ENCODE data around the gene PLA2G4E.

DNA sequence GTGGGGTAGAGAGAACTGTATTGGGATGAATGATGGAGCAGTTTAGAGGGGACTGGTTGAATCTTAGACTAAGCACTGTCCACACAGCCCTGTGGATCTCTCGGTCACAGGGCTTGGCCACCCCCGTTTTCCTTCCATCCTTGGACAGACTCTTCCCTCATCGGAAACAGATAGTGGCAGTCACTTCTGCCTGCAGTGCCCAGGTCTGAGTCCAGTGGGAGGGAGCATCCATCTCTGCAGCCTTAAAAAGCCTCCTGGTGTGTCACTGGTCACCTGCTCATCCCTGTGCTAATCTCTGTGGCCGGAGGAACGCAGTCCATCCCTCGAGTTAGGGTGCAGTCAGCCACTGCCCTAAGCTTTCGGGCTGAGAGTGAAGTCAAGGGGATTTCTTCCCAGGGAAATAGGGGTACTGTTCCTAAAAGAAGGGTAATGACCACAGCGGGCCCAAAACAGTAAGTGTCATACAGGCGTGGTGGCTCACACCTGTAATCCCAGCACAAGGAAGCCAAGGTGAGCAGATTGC, 41.5 kb upstream of the PLA2G4E start:
- TF ChIP-seq ZFP36 (IDR thresholded peaks at IDR 0.05; ENCODE audit: borderline replicate concordance, low read depth, low read length, partially characterized antibody) (no peak), ZNF782 (CRISPR knock-in tag; IDR thresholded peaks at IDR 0.05; ENCODE audit: borderline replicate concordance) (no peak), AHR (CRISPR knock-in tag; IDR thresholded peaks at IDR 0.05) (no peak), CTCF (CRISPR knock-in tag; IDR thresholded peaks at IDR 0.05) (no peak), HIVEP1 (CRISPR knock-in tag; IDR thresholded peaks at IDR 0.05) (no peak), MAZ (IDR thresholded peaks at IDR 0.05; ENCODE audit: borderline replicate concordance, low read depth, low read length) (no peak), MAZ (CRISPR knock-in tag; IDR thresholded peaks at IDR 0.05; ENCODE audit: low read depth) (no peak), SMC3 (IDR thresholded peaks at IDR 0.05; ENCODE audit: low read length) (no peak), STAT5B (CRISPR knock-in tag; IDR thresholded peaks at IDR 0.05) (no peak), ESRRA (CRISPR knock-in tag; IDR thresholded peaks at IDR 0.05; ENCODE audit: low read depth) (no peak), ZBTB40 (IDR thresholded peaks at IDR 0.05) (no peak), ZBTB40 (CRISPR knock-in tag; IDR thresholded peaks at IDR 0.05) (no peak), SOX13 (IDR thresholded peaks at IDR 0.05) (no peak), SOX13 (CRISPR knock-in tag; conservative IDR thresholded peaks at IDR 0.05 in 1 of 2, IDR thresholded peaks at IDR 0.05 in 1 of 2) (no peak)

Data from HepG2 (cell line).